ENCODE measurements around the gene SLC25A21. TPM values are rescaled to one million over a fixed set of nuclear protein-coding genes. Genes with fewer than 3 reads are reported as not detected.

Gene SLC25A21
- total RNA-seq, 2 donors from 2014 or later = not detected

DNA sequence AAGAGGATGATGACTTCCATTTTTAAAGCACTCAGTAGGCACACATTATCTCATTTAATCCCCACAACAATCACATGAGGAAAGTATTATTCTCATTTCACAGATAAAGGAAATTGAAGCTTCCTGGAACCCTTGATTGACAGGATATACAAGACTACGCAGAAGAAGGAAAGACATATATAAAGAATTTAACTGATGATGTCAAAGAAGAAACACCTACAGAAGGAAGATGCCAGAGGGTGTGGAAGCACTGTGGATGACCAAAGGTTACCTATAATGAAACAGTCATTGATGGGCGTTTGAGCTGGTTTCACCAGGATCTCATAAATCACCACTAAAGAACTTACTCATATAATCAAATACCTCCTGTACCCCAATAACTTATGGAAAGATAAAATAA, 197.4 kb downstream of the SLC25A21 start:
- ATAC-seq (no peak), DNase-seq (ENCODE audit: low spot score in 2 of 2) (no peak)
- no peak overlapping the region for H3K27ac Mint-ChIP-seq
- H3K9me3 Mint-ChIP-seq = peaks cover 12 to 16% of the 10 kb centered on the region in 2 donors
- no peaks in the 10 kb centered on the region for H3K36me3 Mint-ChIP-seq

DNA sequence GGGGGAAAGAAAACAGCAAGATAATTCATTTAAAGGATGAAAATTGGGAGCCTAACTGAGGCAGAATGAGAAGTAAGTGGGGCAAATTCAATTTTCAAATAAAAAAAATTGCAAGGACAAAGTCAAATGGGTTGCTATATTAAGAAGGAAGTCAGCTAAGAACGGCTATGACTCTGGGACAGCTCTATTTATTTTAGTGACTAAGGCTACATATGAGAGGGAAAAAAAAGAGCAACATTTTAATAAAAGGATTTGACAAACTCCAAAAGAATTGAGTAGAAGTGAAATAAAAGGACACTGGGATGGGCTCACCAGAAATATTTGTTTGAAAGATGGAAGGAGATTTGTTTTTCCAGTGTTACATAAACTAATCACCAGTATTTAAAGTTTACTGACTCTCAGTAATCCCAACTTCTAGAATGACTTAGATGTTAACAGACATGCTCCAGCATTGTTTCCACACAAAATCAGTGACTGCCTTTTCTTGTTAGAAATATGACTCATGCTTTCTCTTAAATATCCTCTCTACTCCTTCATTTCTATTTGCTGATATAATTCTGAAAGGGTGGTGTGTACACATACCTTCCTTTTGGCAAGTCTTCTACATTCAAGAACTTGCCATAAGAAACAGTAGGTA, 198.5 kb downstream of the SLC25A21 start:
- ATAC-seq = no peak
- DNase-seq (ENCODE audit: low spot score in 2 of 2) = no peak
- H3K36me3 Mint-ChIP-seq = no peaks in the 10 kb centered on the region
- peaks cover 11 to 16% of the 10 kb centered on the region in 2 donors for H3K9me3 Mint-ChIP-seq
- no peak overlapping the region for H3K27ac Mint-ChIP-seq

DNA sequence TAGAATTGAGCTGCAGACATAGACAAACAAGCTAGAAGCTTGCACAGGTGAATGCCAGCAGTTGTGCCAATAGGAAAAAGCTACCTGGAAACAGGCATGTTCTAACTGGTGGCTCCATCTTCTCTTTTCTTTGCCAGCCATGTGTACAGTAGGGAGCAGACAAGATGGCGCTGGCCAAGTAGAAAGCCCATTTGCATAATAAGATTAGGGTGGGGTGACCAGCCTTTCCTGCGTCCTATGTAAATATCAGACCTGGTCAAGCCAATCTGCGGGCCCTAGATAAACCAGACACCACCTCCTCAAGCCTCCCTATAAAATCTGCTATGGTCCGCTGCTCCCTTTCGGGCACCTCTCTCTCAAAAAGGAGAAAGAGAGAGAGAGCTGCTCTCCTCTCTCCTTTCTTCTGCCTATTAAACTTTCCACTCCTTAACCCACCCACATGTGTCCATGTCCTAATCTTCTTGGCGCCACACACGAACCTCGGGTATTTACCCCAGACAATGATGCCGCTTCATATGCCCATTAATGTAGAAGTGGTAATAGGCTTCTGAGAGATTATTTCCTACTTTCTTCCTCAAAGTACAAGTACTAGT, 201.0 kb downstream of the SLC25A21 start:
- no peaks in the 10 kb centered on the region for H3K36me3 Mint-ChIP-seq
- DNase-seq (ENCODE audit: low spot score in 2 of 2) = no peak
- no peak for ATAC-seq
- no peak overlapping the region for H3K27ac Mint-ChIP-seq
- peaks cover 11 to 16% of the 10 kb centered on the region in 2 donors for H3K9me3 Mint-ChIP-seq

GRCh38 chr14:36967892-36968555, 204.4 kb downstream of the SLC25A21 start:
- peaks cover 6 to 8% of the 10 kb centered on the region in 2 donors for H3K9me3 Mint-ChIP-seq
- no peak overlapping the region for H3K27ac Mint-ChIP-seq

GRCh38 chr14:36955967-36956366, 216.4 kb downstream of the SLC25A21 start:
- DNase-seq (ENCODE audit: low spot score in 2 of 2) (no peak), ATAC-seq (no peak)
- peaks cover 0 to 1% of the 10 kb centered on the region in 2 donors for H3K9me3 Mint-ChIP-seq
- H3K27ac Mint-ChIP-seq = no peak overlapping the region
- H3K36me3 Mint-ChIP-seq = no peaks in the 10 kb centered on the region

More at GRCh38 chr14:36967892-36968555, 204.4 kb downstream of the SLC25A21 start:
- no peaks in the 10 kb centered on the region for H3K36me3 Mint-ChIP-seq
- ATAC-seq (no peak), DNase-seq (ENCODE audit: low spot score in 2 of 2) (no peak)

- H3K36me3 Mint-ChIP-seq = no peaks in the 10 kb centered on the region
- DNase-seq (ENCODE audit: low spot score in 2 of 2) (no peak), ATAC-seq (no peak)
- H3K9me3 Mint-ChIP-seq = peaks cover 0 to 4% of the 10 kb centered on the region in 2 donors
- no peak overlapping the region for H3K27ac Mint-ChIP-seq
Measured at GRCh38 chr14:36955376-36955775, 217.0 kb downstream of the SLC25A21 start.

- ATAC-seq (no peak), DNase-seq (ENCODE audit: low spot score in 2 of 2) (no peak)
- H3K36me3 Mint-ChIP-seq = no peaks in the 10 kb centered on the region
Measured at GRCh38 chr14:36952689-36953088, 219.7 kb downstream of the SLC25A21 start.

DNA sequence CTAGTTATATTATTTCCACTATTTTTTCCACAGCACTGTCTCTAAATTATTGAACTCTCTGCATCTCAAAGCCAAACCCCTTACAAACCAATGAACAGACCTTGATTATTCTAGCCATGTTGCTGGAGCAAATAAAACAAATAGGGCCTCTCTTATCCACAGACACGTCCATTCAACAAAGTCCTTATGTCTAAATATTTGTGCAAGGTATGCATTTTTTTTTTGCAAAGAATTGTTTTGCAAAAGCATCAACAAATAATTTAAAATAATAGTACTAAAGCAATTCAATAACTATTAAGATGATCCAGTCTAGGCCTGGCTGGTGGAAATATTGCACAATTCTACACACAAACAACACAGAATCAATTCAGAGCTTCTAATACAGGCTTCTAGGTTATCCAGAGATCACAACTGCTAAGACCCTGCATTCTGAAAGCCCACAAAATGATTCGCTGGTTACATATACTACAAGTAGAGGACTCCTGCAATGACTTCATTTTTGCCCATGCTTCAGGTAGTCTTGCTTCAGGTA, 221.0 kb downstream of the SLC25A21 start:
- ATAC-seq = no peak
- H3K36me3 Mint-ChIP-seq = no peaks in the 10 kb centered on the region
- H3K9me3 Mint-ChIP-seq = peaks cover 0 to 4% of the 10 kb centered on the region in 2 donors
- no peak overlapping the region for H3K27ac Mint-ChIP-seq
- DNase-seq (ENCODE audit: low spot score in 2 of 2) = no peak

More at GRCh38 chr14:36952689-36953088, 219.7 kb downstream of the SLC25A21 start:
- Mint-ChIP-seq H3K27ac (no peak overlapping the region), H3K9me3 (peaks cover 0 to 4% of the 10 kb centered on the region in 2 donors)

DNA sequence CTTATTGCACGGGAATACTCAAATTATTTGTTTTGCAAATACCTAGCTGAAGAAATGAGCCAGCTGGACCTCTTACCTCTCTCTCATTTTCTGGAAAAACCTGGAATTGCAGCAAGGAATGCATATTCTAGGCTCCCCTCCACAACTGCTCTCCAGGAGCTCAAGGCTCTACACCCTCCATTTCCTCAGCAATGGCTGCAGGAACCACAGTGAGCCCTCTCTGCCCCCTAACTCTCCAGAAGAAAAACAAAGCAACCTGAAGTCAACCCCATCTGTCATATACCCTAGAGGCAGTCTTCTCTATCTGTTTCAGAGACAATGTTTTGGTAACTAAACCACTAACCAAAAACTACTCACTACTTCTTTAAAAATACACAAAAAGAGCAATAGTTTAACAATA, 221.6 kb downstream of the SLC25A21 start:
- ATAC-seq (no peak), DNase-seq (ENCODE audit: low spot score in 2 of 2) (no peak)
- Mint-ChIP-seq H3K9me3 (peaks cover 0 to 4% of the 10 kb centered on the region in 2 donors), H3K27ac (no peak overlapping the region), H3K36me3 (no peaks in the 10 kb centered on the region)

DNA sequence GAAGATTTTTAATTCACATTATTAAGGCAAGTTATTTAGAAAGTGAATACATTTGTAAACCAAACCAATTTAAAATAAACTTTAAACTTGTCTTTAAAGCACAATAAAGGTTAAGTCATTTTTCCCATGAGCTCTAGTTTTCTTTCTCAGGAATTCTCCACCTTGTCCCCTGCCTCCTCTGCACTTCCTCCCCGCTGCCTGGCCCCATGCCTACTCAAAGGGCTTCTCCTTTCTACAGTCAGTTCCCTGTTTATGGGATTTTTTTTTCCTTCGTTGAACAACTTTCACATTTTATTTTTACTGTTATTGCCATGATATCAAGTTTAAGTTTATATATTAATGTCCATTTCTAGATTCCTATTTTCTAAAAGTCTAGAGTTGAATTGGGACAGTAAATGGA, 223.0 kb downstream of the SLC25A21 start:
- Mint-ChIP-seq H3K36me3 (no peaks in the 10 kb centered on the region), H3K9me3 (peaks cover 0 to 4% of the 10 kb centered on the region in 2 donors), H3K27ac (no peak overlapping the region)
- DNase-seq (ENCODE audit: low spot score in 2 of 2) = no peak
- no peak for ATAC-seq

- Mint-ChIP-seq H3K9me3 (peaks cover 0 to 4% of the 10 kb centered on the region in 2 donors), H3K27ac (no peak overlapping the region), H3K36me3 (no peaks in the 10 kb centered on the region)
- ATAC-seq (no peak), DNase-seq (ENCODE audit: low spot score in 2 of 2) (no peak)
Measured at GRCh38 chr14:36948157-36948859, 224.1 kb downstream of the SLC25A21 start.

DNA sequence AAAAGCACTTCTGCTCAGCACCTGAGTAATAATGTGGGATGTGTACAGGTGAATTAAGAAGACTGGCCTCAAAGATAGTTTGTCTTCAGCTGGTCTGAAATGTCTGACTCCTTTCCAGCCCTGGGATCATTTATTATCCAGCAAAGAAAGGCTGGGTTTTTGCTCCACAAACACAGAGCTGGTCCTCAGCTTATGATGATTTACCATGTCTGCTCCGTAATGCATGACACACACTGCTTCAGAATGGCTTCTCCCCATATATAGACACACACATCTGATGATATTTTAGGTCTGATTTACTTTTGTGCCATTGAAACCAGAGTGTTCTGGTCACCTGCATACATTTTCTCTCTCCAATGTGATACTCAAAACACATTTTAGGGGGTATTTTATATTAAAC, 225.0 kb downstream of the SLC25A21 start:
- no peak for DNase-seq (ENCODE audit: low spot score in 2 of 2)
- H3K27ac Mint-ChIP-seq = no peak overlapping the region
- no peak for ATAC-seq

GRCh38 chr14:36946872-36947271, 225.5 kb downstream of the SLC25A21 start:
- ATAC-seq (no peak), DNase-seq (ENCODE audit: low spot score in 2 of 2) (no peak)
- Mint-ChIP-seq H3K36me3 (no peaks in the 10 kb centered on the region), H3K9me3 (peaks cover 0 to 4% of the 10 kb centered on the region in 2 donors), H3K27ac (no peak overlapping the region)

More for the DNA sequence above, 225.0 kb downstream of the SLC25A21 start:
- Mint-ChIP-seq H3K36me3 (no peaks in the 10 kb centered on the region), H3K9me3 (peaks cover 0 to 4% of the 10 kb centered on the region in 2 donors)

DNA sequence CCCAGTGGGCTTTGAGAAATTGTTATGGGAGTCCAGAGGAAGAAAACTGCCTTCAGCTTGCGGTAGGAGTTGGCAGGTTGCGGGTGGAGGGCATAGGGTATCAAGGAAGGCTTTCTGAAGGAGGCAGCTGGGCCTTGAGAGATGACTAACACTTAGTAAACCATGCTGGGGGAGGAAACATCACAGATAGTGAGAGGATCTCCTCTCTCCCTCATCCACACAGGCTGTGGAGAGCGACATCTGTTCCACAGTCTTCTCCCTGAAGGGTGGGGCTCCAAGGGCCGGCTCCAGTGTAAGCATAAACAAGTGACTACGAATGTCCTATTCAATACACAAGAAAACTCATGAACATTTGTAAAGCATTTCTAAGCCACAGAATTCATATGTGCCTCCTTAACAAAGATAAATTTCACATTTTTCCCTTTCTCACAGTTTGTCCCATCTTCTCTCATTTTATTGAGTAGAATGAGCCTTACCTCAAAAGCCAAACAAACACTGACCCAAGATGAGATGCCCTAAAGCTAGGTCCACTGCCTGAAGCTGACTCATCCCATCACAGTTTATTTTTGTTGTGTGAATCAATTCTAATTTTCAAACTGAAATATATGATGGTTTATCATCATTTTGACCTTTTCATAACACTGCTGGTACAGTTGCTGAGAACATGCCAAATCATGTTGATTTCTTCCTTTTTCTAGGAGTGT, 227.9 kb downstream of the SLC25A21 start:
- H3K36me3 Mint-ChIP-seq = no peaks in the 10 kb centered on the region
- no peak overlapping the region for H3K27ac Mint-ChIP-seq
- DNase-seq (ENCODE audit: low spot score in 2 of 2) = no peak
- ATAC-seq = no peak
- no peaks in the 10 kb centered on the region for H3K9me3 Mint-ChIP-seq

- no peak for DNase-seq (ENCODE audit: low spot score in 2 of 2)
- no peak for ATAC-seq
- Mint-ChIP-seq H3K36me3 (no peaks in the 10 kb centered on the region), H3K9me3 (no peaks in the 10 kb centered on the region), H3K27ac (no peak overlapping the region)
Measured at GRCh38 chr14:36942522-36943245, 229.7 kb downstream of the SLC25A21 start.
